Measurements from ENCODE around the gene PTPRN2. TPM values are rescaled to one million over a fixed set of nuclear protein-coding genes. Genes with fewer than 3 reads are reported as not detected.

PTPRN2 gene
- total RNA-seq, 1 donor from 2014 or later, result 11.4 TPM

GRCh38 chr7:158273138-158273651 lies 314.4 kb downstream of the PTPRN2 start:
- no peak for DNase-seq (ENCODE audit: low spot score, unreplicated experiment)
- TF ChIP-seq CTCF (IDR thresholded peaks at IDR 0.05; ENCODE audit: unreplicated experiment), result no peak
- Mint-ChIP-seq H3K36me3 (ENCODE audit: insufficient read depth) (no peaks in the 10 kb centered on the region), H3K4me3 (ENCODE audit: low read depth) (no peak overlapping the region), H3K27ac (no peak overlapping the region), H3K4me1 (ENCODE audit: low read depth) (no peaks in the 10 kb centered on the region), H3K27me3 (no peaks in the 10 kb centered on the region), H3K9me3 (ENCODE audit: low read depth) (no peaks in the 10 kb centered on the region)

- Mint-ChIP-seq H3K27me3 (no peaks in the 10 kb centered on the region), H3K27ac (no peak overlapping the region), H3K4me1 (ENCODE audit: low read depth) (no peaks in the 10 kb centered on the region), H3K9me3 (ENCODE audit: low read depth) (no peaks in the 10 kb centered on the region), H3K4me3 (ENCODE audit: low read depth) (no peak overlapping the region), H3K36me3 (ENCODE audit: insufficient read depth) (no peaks in the 10 kb centered on the region)
- no peak for TF ChIP-seq CTCF (IDR thresholded peaks at IDR 0.05; ENCODE audit: unreplicated experiment)
- DNase-seq (ENCODE audit: low spot score, unreplicated experiment), result no peak
Measured at GRCh38 chr7:158272509-158273137, 315.0 kb downstream of the PTPRN2 start.

GRCh38 chr7:158272091-158272490 lies 315.5 kb downstream of the PTPRN2 start:
- no peak overlapping the region for H3K27ac Mint-ChIP-seq
- no peak for DNase-seq (ENCODE audit: low spot score, unreplicated experiment)
- no peak overlapping the region for H3K4me3 Mint-ChIP-seq (ENCODE audit: low read depth)
- H3K9me3 Mint-ChIP-seq (ENCODE audit: low read depth), result no peaks in the 10 kb centered on the region
- TF ChIP-seq CTCF (IDR thresholded peaks at IDR 0.05; ENCODE audit: unreplicated experiment), result no peak
- H3K27me3 Mint-ChIP-seq, result no peaks in the 10 kb centered on the region
- no peaks in the 10 kb centered on the region for H3K36me3 Mint-ChIP-seq (ENCODE audit: insufficient read depth)
- H3K4me1 Mint-ChIP-seq (ENCODE audit: low read depth), result no peaks in the 10 kb centered on the region

- Mint-ChIP-seq H3K4me1 (ENCODE audit: low read depth) (no peaks in the 10 kb centered on the region), H3K27ac (no peak overlapping the region), H3K9me3 (ENCODE audit: low read depth) (no peaks in the 10 kb centered on the region), H3K36me3 (ENCODE audit: insufficient read depth) (no peaks in the 10 kb centered on the region), H3K4me3 (ENCODE audit: low read depth) (no peak overlapping the region), H3K27me3 (no peaks in the 10 kb centered on the region)
- no peak for TF ChIP-seq CTCF (IDR thresholded peaks at IDR 0.05; ENCODE audit: unreplicated experiment)
- DNase-seq (ENCODE audit: low spot score, unreplicated experiment), result no peak
Measured at GRCh38 chr7:158271646-158272045, 316.0 kb downstream of the PTPRN2 start.

- no peak for TF ChIP-seq CTCF (IDR thresholded peaks at IDR 0.05; ENCODE audit: unreplicated experiment)
- DNase-seq (ENCODE audit: low spot score, unreplicated experiment), result no peak
- no peaks in the 10 kb centered on the region for H3K27me3 Mint-ChIP-seq
- H3K4me3 Mint-ChIP-seq (ENCODE audit: low read depth), result no peak overlapping the region
- no peak overlapping the region for H3K27ac Mint-ChIP-seq
- no peaks in the 10 kb centered on the region for H3K4me1 Mint-ChIP-seq (ENCODE audit: low read depth)
- no peaks in the 10 kb centered on the region for H3K36me3 Mint-ChIP-seq (ENCODE audit: insufficient read depth)
- H3K9me3 Mint-ChIP-seq (ENCODE audit: low read depth), result no peaks in the 10 kb centered on the region
Measured at GRCh38 chr7:158270856-158271413, 316.7 kb downstream of the PTPRN2 start.
